ENCODE results near the gene MASP2.

- TF ChIP-seq CTCF (IDR thresholded peaks at IDR 0.05; ENCODE audit: insufficient read depth, low read depth, low read length) (no peak), EZH2 (IDR thresholded peaks at IDR 0.05; ENCODE audit: insufficient read depth, low read length) (no peak)
These were observed 22.2 kb downstream of the MASP2 start for GRCh38 chr1:11024874-11025203.
